Coronary artery (tissue), 2 donors: ENCODE data around the gene OPCML.

Experiments
- DNase-seq: peaks from one replicate; pipeline ENCODE4 v3.0.0-alpha.2; 2017; ENCODE audit warnings: low spot score
- H3K27ac ChIP-seq, 2 donors: fragments of 200-600 bp; sonication (generic); one replicate each; pipeline ENCODE4 v1.5.1; 2016 to 2019
- H3K4me3 ChIP-seq: fragments of 200-600 bp; sonication (generic); 2 replicates; pipeline ENCODE4 v1.5.1; 2016; ENCODE audit warnings: mild to moderate bottlenecking, moderate library complexity
- CTCF ChIP-seq: fragments of 200-600 bp; sonication (generic); IDR thresholded peaks from one replicate; pipeline ENCODE4 v1.5.1; 2019; ENCODE audit warnings: antibody characterized with exemption

The OPCML gene

GRCh38 chr11:133081730-133082452 lies 450.4 kb downstream of the OPCML start:
- H3K27ac ChIP-seq, result no peak overlapping the region
- DNase-seq, result no peak
- no peak for TF ChIP-seq CTCF
- H3K4me3 ChIP-seq, result no peak overlapping the region

GRCh38 chr11:133081020-133081419 lies 451.3 kb downstream of the OPCML start:
- no peak overlapping the region for H3K4me3 ChIP-seq
- no peak for DNase-seq
- no peak for TF ChIP-seq CTCF
- H3K27ac ChIP-seq, result no peak overlapping the region

GRCh38 chr11:133078591-133079404 lies 453.5 kb downstream of the OPCML start:
- Histone ChIP-seq H3K4me3 (no peak overlapping the region), H3K27ac (no peak overlapping the region)
- DNase-seq, result no peak
- TF ChIP-seq CTCF, result peak; percentile 38

GRCh38 chr11:133078012-133078411 lies 454.3 kb downstream of the OPCML start:
- no peak for DNase-seq
- no peak overlapping the region for H3K4me3 ChIP-seq
- TF ChIP-seq CTCF, result no peak
- no peak overlapping the region for H3K27ac ChIP-seq

- DNase-seq, result no peak
- TF ChIP-seq CTCF, result no peak
- no peak overlapping the region for H3K4me3 ChIP-seq
- no peak overlapping the region for H3K27ac ChIP-seq
Measured at GRCh38 chr11:133075351-133075750, 456.9 kb downstream of the OPCML start.

- DNase-seq, result no peak
- TF ChIP-seq CTCF, result no peak
- H3K27ac ChIP-seq, result no peak overlapping the region
- no peak overlapping the region for H3K4me3 ChIP-seq
Measured at GRCh38 chr11:133072858-133073582, 459.3 kb downstream of the OPCML start.
